Mononuclear cell (primary cell): Measurements from ENCODE around the gene RUBCN. TPM values are rescaled to one million over a fixed set of nuclear protein-coding genes. Genes with fewer than 3 reads are reported as not detected.
A peak's percentile ranks its signal among the peaks of the same experiment; 100 is the strongest.
"Not testable (repeated sequence)": the region's sequence is repeated elsewhere in the genome, so short reads cannot be mapped to it uniquely, and the experiment has no call there.

Source experiments
- H3K27me3 ChIP-seq: 2 replicates; pipeline ENCODE4 v1.6.0; 2011; ENCODE audit warnings: low read length, control low read depth; ENCODE audit not compliant: insufficient read depth
- H3K4me1 ChIP-seq: 2 replicates; pipeline ENCODE4 v1.5.1; 2011; ENCODE audit warnings: mild to moderate bottlenecking, low read length, control low read depth; ENCODE audit not compliant: insufficient read depth
- H3K4me3 ChIP-seq: 2 replicates; pipeline ENCODE4 v1.5.1; 2011; ENCODE audit warnings: mild to moderate bottlenecking, low read length, moderate library complexity
- H3K9me3 ChIP-seq: 2 replicates; pipeline ENCODE4 v1.5.1; 2011; ENCODE audit warnings: low read depth, mild to moderate bottlenecking, control low read depth, low read length
- total RNA-seq: library from RNA; depleted of rRNA; stranded (reverse); fragments of >200 nt; gene quantifications from one replicate; pipeline ENCODE4 v1.2.3, GENCODE V29; 2012

RUBCN gene
- total RNA-seq, 1 donor = 36.7 TPM

GRCh38 chr3:197746801-197747237, 10.1 kb upstream of the RUBCN start:
- Histone ChIP-seq H3K4me3 (no peak overlapping the region), H3K27me3 (no peaks in the 10 kb centered on the region), H3K4me1 (peaks cover 34% of the 10 kb centered on the region), H3K9me3 (no peaks in the 10 kb centered on the region)

- peaks cover 28% of the 10 kb centered on the region for H3K4me1 ChIP-seq
- no peak overlapping the region for H3K4me3 ChIP-seq
- H3K27me3 ChIP-seq = no peaks in the 10 kb centered on the region
- no peaks in the 10 kb centered on the region for H3K9me3 ChIP-seq
Measured at GRCh38 chr3:197746209-197746608, 9.5 kb upstream of the RUBCN start.

GRCh38 chr3:197742787-197743186, 6.1 kb upstream of the RUBCN start:
- H3K27me3 ChIP-seq = no peaks in the 10 kb centered on the region
- peaks cover 17% of the 10 kb centered on the region for H3K4me1 ChIP-seq
- H3K9me3 ChIP-seq = no peaks in the 10 kb centered on the region
- no peak overlapping the region for H3K4me3 ChIP-seq

- peaks cover 35% of the 10 kb centered on the region for H3K4me1 ChIP-seq
- H3K27me3 ChIP-seq = no peaks in the 10 kb centered on the region
- no peak overlapping the region for H3K4me3 ChIP-seq
Measured at GRCh38 chr3:197737749-197738462, 1.2 kb upstream of the RUBCN start.

GRCh38 chr3:197737319-197737649, 580 bp upstream of the RUBCN start:
- no peaks in the 10 kb centered on the region for H3K9me3 ChIP-seq
- no peaks in the 10 kb centered on the region for H3K27me3 ChIP-seq
- peak overlapping the region; percentile 87 for H3K4me3 ChIP-seq
- peaks cover 35% of the 10 kb centered on the region for H3K4me1 ChIP-seq

More at GRCh38 chr3:197737749-197738462, 1.2 kb upstream of the RUBCN start:
- H3K9me3 ChIP-seq = no peaks in the 10 kb centered on the region

- no peaks in the 10 kb centered on the region for H3K9me3 ChIP-seq
- H3K4me3 ChIP-seq = peak overlapping the region; percentile 87
- H3K27me3 ChIP-seq = no peaks in the 10 kb centered on the region
- H3K4me1 ChIP-seq = peaks cover 35% of the 10 kb centered on the region
Measured at GRCh38 chr3:197736010-197736490, 654 bp downstream of the RUBCN start.

- Histone ChIP-seq H3K27me3 (no peaks in the 10 kb centered on the region), H3K4me3 (no peak overlapping the region), H3K4me1 (peaks cover 35% of the 10 kb centered on the region), H3K9me3 (no peaks in the 10 kb centered on the region)
Measured at GRCh38 chr3:197734667-197735318, 1.9 kb downstream of the RUBCN start.

- Histone ChIP-seq H3K27me3 (no peaks in the 10 kb centered on the region), H3K9me3 (no peaks in the 10 kb centered on the region), H3K4me1 (peaks cover 43% of the 10 kb centered on the region), H3K4me3 (no peak overlapping the region)
Measured at GRCh38 chr3:197733042-197733441, 3.7 kb downstream of the RUBCN start.

GRCh38 chr3:197731483-197731882, 5.2 kb downstream of the RUBCN start:
- not testable (repeated sequence) for H3K27me3 ChIP-seq
- H3K4me1 ChIP-seq = peaks cover 38% of the 10 kb centered on the region

GRCh38 chr3:197730770-197731169, 5.9 kb downstream of the RUBCN start:
- H3K9me3 ChIP-seq, H3K4me3 ChIP-seq, H3K27me3 ChIP-seq: not testable (repeated sequence)
- H3K4me1 ChIP-seq = peaks cover 34% of the 10 kb centered on the region

More at GRCh38 chr3:197731483-197731882, 5.2 kb downstream of the RUBCN start:
- not testable (repeated sequence) for H3K4me3 ChIP-seq, H3K9me3 ChIP-seq

GRCh38 chr3:197730200-197730599, 6.5 kb downstream of the RUBCN start:
- no peaks in the 10 kb centered on the region for H3K27me3 ChIP-seq
- no peaks in the 10 kb centered on the region for H3K9me3 ChIP-seq
- peaks cover 29% of the 10 kb centered on the region for H3K4me1 ChIP-seq
- no peak overlapping the region for H3K4me3 ChIP-seq

GRCh38 chr3:197728487-197728886, 8.2 kb downstream of the RUBCN start:
- H3K4me1 ChIP-seq = peaks cover 26% of the 10 kb centered on the region

GRCh38 chr3:197727878-197728277, 8.8 kb downstream of the RUBCN start:
- H3K4me1 ChIP-seq = peaks cover 25% of the 10 kb centered on the region
- not testable (repeated sequence) for H3K4me3 ChIP-seq, H3K9me3 ChIP-seq, H3K27me3 ChIP-seq

More at GRCh38 chr3:197728487-197728886, 8.2 kb downstream of the RUBCN start:
- Histone ChIP-seq H3K4me3 (no peak overlapping the region), H3K9me3 (no peaks in the 10 kb centered on the region), H3K27me3 (no peaks in the 10 kb centered on the region)

GRCh38 chr3:197722734-197723133, 14.0 kb downstream of the RUBCN start:
- Histone ChIP-seq H3K9me3 (peaks cover 4% of the 10 kb centered on the region), H3K27me3 (no peaks in the 10 kb centered on the region), H3K4me3 (no peak overlapping the region), H3K4me1 (peaks cover 22% of the 10 kb centered on the region)

GRCh38 chr3:197720694-197721093, 16.0 kb downstream of the RUBCN start:
- Histone ChIP-seq H3K4me1 (peaks cover 22% of the 10 kb centered on the region), H3K4me3 (no peak overlapping the region), H3K9me3 (peaks cover 4% of the 10 kb centered on the region), H3K27me3 (no peaks in the 10 kb centered on the region)

- peaks cover 12% of the 10 kb centered on the region for H3K4me1 ChIP-seq
- H3K9me3 ChIP-seq = peaks cover 4% of the 10 kb centered on the region
- no peaks in the 10 kb centered on the region for H3K27me3 ChIP-seq
- no peak overlapping the region for H3K4me3 ChIP-seq
Measured at GRCh38 chr3:197718891-197719290, 17.8 kb downstream of the RUBCN start.
